Measurements from ENCODE around the gene TPSD1.
"Not testable (repeated sequence)": the region's sequence is repeated elsewhere in the genome, so short reads cannot be mapped to it uniquely, and the experiment has no call there.

The TPSD1 gene

DNA sequence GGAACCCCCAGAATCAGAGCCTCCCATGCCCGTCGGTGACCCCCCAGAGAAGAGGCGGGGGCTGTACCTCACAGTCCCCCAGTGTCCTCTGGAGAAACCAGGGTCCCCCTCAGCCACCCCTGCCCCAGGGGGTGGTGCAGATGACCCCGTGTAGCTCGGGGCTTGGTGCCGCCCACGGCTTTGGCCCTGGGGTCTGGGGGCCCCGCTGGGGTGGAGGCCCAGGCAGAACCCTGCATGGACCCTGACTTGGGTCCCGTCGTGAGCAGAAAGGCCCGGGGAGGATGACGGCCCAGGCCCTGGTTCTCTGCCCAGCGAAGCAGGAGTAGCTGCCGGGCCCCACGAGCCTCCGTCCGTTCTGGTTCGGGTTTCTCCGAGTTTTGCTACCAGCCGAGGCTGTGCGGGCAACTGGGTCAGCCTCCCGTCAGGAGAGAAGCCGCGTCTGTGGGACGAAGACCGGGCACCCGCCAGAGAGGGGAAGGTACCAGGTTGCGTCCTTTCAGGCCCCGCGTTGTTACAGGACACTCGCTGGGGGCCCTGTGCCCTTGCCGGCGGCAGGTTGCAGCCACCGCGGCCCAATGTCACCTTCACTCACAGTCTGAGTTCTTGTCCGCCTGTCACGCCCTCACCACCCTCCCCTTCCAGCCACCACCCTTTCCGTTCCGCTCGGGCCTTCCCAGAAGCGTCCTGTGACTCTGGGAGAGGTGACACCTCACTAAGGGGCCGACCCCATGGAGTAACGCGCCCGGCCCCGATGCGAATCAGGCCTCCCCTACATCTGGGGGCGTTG is 34.8 kb upstream of the TPSD1 start:
- DNase-seq (ENCODE audit: low read depth, low spot score), result no peak

DNA sequence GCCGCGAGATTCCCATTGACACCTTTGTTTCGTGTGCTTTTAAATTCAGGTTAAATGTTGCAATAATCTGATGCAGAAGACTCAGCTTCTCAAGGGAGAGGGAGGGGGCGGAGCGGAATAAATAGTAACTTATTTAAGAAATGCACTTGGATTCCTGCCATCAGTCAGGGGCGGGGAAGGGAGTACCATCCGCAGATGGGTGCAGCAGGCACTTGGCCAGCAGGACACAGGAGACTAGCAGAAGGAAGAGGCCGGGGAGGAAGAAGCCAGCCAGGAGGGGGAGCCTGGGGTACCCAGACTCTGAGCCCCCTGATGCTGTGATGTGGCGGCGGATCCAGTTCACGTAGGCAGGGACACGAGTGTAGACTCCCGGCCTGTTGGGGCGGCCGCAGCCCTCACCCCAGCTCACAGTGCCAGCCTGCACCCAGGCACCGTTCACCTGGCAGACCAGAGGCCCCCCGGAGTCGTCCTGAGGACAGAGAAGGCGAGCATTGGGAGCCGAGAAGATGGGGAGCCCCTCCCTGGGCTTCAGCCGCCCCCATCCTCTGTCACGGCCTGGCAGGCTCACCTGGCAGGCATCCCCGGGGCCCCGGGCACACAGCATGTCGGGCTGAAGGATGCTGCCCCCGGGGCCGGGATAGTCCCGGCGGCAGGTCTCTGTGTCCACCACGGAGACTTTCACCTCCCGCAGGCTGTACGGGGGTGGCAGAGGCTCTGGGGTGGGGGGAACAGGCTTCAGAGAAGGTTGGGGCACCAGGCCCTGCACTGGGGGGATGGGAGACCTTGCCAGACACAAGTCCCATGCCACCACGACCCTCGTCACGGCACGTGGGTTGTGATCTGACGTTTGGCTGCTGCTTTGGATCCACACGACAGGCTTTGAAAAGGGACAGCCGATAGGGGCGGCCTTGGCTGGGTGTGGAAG is 34.0 kb upstream of the TPSD1 start:
- DNase-seq (ENCODE audit: low read depth, low spot score), result no peak

DNA sequence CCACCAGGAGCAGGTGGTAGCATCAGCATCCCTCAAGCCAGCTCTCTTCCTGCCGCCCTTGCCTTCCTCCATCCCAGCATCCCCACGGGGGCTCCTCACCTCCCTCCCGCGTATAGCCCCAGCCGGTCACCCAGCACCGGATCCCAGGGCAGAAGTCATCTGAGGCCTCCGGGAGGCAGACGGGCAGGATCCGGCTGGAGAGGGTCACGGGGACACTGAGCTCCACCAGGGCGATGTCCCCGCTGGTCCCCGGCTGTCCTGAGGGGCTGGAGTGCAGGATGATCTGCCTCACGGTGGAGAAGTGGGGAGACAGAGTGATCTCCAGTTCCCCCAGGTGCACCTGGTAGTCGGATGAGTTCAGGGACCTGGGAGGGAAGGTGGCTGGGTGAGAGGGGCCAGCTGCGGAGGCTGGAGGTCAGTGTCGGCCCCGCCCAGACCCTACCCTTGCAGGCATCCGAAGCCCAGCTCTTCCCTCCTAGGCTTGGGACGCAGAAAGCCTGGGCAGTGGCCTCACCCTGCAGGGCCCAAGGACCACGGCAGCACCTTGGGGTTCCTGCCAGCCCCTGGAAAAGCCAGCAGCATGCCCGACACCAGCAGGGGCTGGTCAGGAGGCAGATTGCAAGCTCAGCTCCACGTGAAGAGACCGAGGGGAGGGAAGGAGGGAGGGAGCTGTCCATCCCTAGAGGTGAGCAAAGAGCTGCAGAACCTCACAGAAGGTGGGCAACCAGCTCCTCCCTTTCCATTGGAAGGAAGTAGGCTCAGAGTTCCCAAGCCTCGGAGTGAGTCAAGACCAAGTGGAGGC is 33.1 kb upstream of the TPSD1 start:
- no peak for DNase-seq (ENCODE audit: low read depth, low spot score)

DNA sequence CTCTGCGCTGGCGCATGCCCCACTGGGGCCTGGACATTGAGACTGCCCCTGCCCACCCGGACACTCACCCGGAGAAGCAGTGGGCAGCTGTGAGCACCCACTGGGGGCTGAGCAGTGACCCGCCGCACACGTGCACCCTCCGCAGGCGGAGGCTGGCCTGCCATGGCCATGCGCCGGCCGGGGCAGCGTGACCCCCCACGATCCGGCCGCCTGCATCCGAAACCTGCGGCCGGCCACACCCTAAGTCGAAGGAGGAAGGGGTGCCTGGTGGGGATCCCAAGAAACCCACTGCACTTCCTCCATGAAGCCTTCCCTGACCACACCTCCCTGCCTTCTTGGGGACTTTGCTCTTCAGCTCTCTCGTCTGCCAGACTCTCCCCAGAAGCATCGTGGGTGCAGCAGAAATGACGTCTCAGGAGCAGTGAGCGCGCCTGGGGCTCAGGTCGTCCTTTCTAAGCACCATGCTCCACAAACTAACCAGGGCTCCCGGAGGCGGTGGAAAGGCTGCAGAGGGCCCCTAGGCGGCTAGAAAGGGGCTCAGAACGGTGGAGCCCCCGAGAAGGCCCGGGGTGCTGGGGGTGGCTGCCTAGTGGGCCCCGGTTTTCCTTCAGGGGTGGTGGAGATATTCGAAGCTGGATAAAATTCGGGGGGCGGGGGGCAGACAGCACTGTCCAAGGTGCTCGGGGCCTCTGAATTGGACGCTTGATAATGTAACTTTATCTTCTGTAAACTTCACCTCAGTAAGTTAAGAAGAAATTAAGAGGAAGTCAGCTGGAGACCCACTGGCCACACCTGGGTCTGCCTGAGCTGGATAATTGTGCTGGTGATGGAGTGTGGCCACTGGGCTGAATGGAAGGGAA is 32.3 kb upstream of the TPSD1 start:
- DNase-seq (ENCODE audit: low read depth, low spot score), result no peak

DNA sequence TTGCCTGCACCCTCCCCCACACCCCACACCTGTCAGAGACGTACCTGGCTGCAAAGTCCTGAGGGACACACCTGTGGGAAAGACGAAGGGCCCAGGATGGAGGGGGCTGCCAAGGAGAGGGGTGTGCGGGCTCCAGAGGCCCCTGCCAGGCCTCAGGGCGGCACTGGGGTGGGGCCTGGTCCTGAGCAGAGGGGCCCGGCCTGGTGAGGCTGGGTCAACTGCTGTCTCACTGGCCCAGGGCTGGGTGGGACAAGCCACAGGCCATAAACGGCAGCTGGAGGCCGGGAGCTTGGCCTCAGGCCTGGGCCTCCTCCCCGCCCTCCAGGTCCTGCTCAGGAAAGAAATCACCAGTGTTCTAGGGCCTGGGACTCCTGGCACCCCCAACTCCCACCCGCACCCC is 31.3 kb upstream of the TPSD1 start:
- no peak for DNase-seq (ENCODE audit: low read depth, low spot score)

DNA sequence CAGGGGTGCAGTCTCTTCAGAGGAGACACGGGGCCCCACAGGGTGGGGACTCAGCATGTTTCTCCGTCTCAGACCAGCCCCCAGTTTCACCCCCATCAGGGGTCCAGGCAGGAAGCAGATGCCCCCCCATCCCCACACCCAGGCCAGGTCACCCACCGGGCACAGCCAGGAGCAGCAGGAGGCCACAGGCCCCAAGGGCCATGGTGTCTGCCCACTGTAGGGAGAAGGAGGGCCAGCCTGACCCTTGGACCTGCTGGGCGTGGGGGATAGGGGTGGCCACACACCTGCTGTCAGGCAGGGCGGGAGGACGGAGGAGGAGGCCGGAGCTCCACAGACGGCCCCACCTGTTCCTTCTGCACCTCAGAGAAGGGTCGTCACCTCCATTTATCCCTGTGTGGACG is 30.8 kb upstream of the TPSD1 start, which contains the start of gene TPSG1:
TSS of gene TPSG1 (minus strand) at position 218 of the 401 bp plus-strand sequence. CDS start at position 202, 16 bp downstream.
- no peak for DNase-seq (ENCODE audit: low read depth, low spot score)

DNA sequence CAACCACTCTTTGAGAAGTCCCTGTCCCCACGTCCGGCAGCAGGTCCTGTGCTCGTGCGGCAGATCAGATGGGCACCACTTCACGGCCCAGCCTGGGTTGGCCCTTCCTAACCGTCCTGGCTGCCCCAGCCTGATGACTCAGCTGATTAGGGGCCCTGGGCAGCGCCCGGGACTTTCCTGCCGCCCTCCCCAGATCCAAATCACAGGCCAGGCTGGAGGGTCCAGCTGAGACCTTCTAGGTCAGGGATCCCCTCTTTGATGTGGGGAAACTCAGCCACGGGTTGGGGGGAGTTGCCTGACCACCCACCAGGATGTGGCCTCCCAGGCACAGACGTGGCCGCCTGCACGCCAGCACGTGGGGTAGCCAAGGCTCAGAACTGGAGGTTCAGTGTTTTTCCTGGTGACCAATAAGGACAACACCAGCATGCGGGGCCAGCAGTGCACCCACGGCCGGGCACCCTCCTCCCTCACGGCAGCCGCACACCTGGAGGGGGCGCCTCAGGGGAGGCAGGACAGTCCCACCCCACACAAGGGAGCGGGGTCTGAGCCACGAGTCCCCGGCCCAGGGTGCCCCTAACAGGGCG is 30.0 kb upstream of the TPSD1 start:
- DNase-seq (ENCODE audit: low read depth, low spot score), result not testable (repeated sequence)

DNA sequence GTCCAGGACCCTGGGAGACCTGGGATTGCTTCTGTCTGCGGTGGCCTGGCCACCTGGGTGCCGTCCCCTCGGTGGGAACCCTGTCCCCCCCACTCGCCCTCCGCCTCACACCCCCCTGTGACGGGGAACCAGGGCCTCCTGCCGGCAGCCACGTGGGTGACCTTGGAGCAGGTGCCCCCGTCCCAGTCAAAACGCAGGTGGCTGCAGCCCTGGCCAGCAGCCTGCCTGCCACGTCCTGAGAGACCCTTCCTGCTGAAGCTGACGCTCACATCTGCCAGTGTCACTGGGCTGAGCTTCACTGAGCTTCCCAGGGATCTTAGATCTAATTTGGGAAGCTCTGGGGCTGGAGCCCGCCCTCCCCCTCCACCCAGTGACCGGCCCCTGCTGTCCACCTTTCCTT is 29.2 kb upstream of the TPSD1 start:
- DNase-seq (ENCODE audit: low read depth, low spot score), result not testable (repeated sequence)

DNA sequence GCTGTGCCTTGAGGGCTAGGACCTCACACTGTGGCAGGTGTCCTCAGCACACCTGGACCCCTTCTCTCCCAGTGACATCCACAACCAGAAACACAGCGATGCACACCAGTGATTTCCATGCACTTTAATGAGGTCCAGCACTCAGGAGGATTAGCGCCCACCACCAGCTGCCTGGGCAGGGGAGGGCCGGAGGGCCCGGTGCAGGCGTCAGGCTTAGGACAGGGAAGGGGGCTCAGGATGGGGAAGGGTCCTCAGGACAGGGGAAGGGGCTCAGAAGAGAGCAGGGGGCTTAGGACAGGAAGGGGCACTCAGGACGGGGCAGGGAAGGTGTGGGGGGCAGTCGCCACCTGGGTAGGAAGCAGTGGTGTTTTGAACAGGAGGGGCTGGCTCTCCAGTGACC is 27.6 kb upstream of the TPSD1 start:
- DNase-seq (ENCODE audit: low read depth, low spot score), result not testable (repeated sequence)

DNA sequence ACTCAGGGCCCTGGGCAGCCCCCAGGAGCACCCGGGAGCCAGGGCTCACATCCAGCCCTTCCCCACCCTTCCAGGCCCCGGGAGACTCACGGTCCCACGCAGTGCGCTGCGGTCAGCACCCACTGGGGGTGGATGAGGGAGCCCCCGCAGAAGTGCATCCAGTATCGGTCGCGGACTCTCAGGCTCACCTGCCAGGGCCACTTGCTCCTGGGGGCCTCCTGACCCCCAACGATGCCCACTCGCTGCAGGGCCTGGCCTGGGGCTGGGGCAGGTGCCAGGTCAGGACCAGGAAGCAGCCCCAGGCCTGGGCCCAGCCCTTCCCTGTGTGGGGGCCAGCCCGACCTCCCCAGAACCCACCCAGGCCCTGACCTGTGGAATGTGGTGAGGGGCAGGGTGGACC is 26.4 kb upstream of the TPSD1 start:
- DNase-seq (ENCODE audit: low read depth, low spot score), result not testable (repeated sequence)

DNA sequence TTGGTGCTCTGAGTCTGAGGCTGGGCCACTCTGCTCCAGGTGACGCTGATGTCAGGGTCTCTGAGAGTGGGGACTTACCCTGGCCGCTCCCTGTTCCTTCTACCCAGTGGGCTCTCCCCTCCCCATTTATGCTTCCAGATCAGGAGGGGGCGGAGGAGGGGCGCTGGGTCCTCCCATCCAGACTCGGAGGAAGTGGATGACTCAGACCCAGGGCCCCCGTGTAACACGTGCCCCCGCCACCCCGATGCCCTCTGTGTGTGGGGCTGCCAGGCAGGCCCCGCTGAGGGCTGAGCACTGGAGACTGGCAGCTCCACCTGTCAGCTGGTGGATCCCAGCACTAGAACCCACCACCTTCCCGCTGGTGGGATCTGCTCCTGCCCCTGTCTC is 25.8 kb upstream of the TPSD1 start, which contains the start of gene TPSB2:
TSS of gene TPSB2 (minus strand) at position 101 of the 387 bp plus-strand sequence. CDS start 233 bp downstream, outside the sequence.
- not testable (repeated sequence) for DNase-seq (ENCODE audit: low read depth, low spot score)

DNA sequence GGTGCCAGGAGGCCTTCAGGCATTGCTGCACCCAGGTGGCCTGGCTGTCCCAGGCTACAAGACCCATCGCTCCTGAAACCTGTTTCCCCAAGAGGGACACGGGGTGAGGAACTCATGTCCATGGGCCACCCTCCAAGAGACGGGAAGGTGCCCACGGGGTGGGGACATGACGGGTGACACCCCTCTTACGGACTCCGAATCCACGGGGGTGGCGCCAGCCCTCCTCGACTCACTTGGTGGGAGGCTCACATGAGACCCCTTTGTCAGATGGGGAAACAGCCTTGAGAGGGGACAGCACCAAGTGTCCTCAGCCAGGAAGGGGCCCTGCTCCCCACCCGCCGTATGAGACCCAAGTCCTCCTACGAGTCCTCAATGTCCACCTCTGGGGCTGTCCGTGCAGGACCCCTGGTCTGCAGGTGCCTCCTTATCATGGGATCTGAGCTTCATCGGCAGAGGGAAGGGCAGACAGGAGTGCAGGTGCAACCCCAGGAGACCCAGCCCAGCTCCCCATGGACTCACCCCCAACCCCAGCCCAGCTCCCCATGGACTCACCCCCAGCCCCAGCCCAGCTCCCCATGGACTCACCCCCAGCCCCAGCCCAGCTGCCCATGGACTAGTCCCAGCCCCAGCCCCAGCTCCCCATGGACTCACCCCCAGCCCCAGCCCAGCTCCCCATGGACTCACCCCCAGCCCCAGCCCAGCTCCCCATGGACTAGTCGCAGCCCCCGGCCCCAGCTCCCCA is 25.2 kb upstream of the TPSD1 start:
- not testable (repeated sequence) for DNase-seq (ENCODE audit: low read depth, low spot score)

DNA sequence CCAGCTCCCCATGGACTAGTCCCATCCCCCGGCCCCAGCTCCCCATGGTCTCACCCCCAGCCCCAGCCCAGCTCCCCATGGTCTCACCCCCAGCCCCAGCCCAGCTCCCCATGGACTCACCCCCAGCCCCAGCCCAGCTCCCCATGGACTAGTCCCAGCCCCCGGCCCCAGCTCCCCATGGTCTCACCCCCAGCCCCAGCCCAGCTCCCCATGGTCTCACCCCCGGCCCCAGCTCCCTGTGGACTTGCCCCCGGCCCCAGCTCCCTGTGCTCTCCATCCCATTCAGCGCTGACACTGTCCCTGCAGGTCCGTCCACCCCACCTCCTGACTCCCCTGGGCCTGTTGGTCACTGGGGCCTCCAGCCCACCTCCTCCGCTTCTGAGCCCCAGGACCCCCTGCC is 24.6 kb upstream of the TPSD1 start:
- not testable (repeated sequence) for DNase-seq (ENCODE audit: low read depth, low spot score)

DNA sequence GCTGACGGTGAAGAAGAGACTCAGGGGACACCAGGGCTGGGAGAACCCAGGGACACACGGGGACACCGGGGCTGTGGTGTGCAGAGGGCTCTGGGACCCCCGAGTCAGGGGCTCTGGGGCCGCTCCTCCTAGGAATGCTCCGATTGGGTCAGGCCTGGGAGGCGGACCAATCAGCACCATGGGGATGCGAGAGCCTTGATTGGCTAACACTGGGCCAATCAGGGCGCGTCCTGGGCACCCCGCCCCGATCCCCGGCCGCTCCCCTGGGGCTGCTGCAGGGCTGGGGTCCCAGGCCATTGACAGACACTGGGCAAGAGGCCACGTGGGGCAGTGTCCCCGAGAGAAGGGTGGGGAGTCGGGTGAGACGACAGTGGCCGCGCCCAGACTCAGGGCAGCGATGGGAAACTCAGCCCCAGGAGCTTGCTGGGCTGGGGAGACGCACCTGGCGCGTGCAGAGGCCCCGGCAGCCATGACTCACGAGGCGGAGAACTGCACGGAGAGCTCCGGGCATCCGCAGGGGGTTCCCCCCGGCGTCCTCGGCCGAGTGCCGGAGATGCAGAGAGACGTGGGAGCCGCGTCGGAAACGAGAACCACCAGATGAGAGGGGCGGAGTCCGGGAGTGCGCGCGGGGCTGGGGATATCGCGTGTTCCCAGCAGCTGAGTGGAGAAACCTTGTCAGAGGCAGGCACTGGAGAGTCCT is 23.7 kb upstream of the TPSD1 start:
- not testable (repeated sequence) for DNase-seq (ENCODE audit: low read depth, low spot score)

DNA sequence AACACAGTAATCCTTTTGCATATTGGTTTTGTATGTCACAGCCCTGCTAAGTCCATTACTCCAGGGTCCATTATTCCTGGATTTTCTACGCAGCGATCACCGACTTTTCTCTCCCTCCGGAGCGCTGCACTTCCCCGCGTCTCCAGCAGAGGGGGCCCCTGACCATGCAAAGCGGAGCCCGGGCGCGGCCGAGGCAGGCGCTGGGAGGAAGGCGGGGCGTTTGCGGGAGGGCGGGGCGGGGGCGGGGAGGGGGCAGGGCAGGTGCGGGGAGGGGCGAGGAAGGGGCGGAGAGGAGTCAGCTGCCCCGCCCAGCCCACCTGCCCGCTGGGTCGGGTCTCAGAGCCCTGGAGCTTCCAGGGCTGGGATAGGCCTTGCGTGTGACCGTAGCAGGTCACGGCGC is 19.2 kb upstream of the TPSD1 start:
- DNase-seq (ENCODE audit: low read depth, low spot score), result not testable (repeated sequence)

DNA sequence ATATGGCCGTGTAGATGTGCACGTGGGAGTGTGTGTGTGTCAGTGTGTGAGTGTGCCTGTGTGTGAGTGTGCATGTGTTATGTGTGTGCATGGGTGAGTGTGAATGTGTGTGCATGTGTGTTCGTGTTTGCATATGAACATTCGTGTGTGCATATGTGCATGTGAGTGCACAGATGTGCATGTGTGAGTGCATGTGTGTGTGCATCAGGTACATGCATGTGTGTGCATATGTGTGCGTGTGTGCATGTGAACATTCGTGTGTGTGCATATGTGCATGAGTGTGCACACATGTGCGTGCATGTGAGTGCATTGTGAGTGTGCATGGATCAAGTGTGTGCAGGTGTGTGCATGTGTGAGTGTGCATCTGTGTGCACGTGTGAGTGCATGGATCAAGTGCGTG is 17.9 kb upstream of the TPSD1 start:
- no peak for DNase-seq (ENCODE audit: low read depth, low spot score)

DNA sequence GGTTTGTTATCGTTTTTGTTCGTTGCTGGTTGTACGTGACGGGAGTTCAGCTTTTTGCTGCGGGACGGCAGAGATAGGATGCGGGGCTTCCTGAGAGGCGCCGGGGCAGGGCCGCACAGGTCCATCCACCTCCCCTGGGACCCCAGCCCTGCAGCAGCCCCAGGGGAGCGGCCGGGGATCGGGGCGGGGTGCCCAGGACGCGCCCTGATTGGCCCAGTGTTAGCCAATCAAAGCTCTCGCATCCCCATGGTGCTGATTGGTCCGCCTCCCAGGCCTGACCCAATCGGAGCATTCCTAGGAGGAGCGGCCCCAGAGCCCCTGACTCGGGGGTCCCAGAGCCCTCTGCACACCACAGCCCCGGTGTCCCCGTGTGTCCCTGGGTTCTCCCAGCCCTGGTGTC is 17.0 kb upstream of the TPSD1 start:
- not testable (repeated sequence) for DNase-seq (ENCODE audit: low read depth, low spot score)

DNA sequence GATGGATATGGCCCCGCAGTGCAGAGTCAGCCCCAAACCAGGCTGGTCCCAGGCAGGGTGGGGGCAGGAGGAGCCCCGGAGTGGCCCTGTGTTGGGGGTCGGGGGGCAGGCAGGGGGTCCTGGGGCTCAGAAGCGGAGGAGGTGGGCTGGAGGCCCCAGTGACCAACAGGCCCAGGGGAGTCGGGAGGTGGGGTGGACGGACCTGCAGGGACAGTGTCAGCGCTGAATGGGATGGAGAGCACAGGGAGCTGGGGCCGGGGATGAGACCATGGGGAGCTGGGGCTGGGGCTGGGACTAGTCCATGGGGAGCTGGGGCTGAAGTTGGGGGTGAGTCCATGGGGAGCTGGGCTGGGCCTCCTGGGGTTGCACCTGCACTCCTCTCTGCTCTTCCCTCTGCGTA is 16.3 kb upstream of the TPSD1 start:
- DNase-seq (ENCODE audit: low read depth, low spot score), result not testable (repeated sequence)

DNA sequence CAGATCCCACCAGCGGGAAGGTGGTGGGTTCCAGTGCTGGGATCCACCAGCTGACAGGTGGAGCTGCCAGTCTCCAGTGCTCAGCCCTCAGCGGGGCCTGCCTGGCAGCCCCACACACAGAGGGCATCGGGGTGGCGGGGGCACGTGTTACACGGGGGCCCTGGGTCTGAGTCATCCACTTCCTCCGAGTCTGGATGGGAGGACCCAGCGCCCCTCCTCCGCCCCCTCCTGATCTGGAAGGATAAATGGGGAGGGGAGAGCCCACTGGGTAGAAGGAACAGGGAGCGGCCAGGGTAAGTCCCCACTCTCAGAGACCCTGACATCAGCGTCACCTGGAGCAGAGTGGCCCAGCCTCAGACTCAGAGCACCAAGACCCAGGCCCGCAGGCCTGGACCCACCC is 15.4 kb upstream of the TPSD1 start, which contains the start of gene TPSAB1:
TSS of gene TPSAB1 (plus strand) at position 270 of the 400 bp plus-strand sequence. CDS start 234 bp downstream, outside the sequence.
- not testable (repeated sequence) for DNase-seq (ENCODE audit: low read depth, low spot score)

Data from astrocyte of the hippocampus (primary cell).